Vagina (tissue), 2 donors: ENCODE results near the gene ACACA. TPM values are rescaled to one million over a fixed set of nuclear protein-coding genes. Genes with fewer than 3 reads are reported as not detected.

Experiments used
- DNase-seq, 2 donors: peaks; one replicate each; pipeline ENCODE4 v3.0.0-alpha.2; 2017; ENCODE audit errors: extremely low spot score in 2 of 2
- H3K27ac ChIP-seq: fragments of 200-600 bp; sonication (generic); one replicate; pipeline ENCODE4 v1.5.1; 2019
- H3K27me3 ChIP-seq: fragments of 200-600 bp; sonication (generic); one replicate; pipeline ENCODE4 v1.5.1; 2019
- H3K36me3 ChIP-seq, 2 donors: fragments of 200-600 bp; sonication (generic); one replicate each; pipeline ENCODE4 v1.5.1; 2017 to 2019
- H3K4me1 ChIP-seq: fragments of 200-600 bp; sonication (generic); one replicate; pipeline ENCODE4 v1.5.1; 2019
- H3K4me3 ChIP-seq, 2 donors: fragments of 200-600 bp; sonication (generic); 1 replicate in 1 of 2; 2 replicates in 1 of 2; pipeline ENCODE4 v1.5.1; 2016 to 2019
- H3K9me3 ChIP-seq: fragments of 200-600 bp; sonication (generic); one replicate; pipeline ENCODE4 v1.5.1; 2019
- POLR2A ChIP-seq, 2 donors: fragments of 450-650 bp; IDR thresholded peaks; one replicate each; pipeline ENCODE4 v1.6.1; 2017; ENCODE audit warnings: antibody characterized with exemption in 2 of 2, mild to moderate bottlenecking in 2 of 2, moderate library complexity in 2 of 2
- POLR2AphosphoS5 ChIP-seq, 2 donors: sonication (generic); formaldehyde crosslinking; IDR thresholded peaks; one replicate each; pipeline ENCODE4 v1.9.0; 2017; ENCODE audit warnings: antibody characterized with exemption in 2 of 2, mild to moderate bottlenecking in 2 of 2, low read depth in 1 of 2; ENCODE audit not compliant: insufficient read depth in 1 of 2
- intact Hi-C: fragments of 100-400 bp; cut with DNase I; formaldehyde crosslinking; loops from one replicate; pipeline ENCODE4 v1.15.1; 2023
- total RNA-seq: library from RNA; depleted of rRNA; stranded (reverse); fragments of >200 nt; gene quantifications from one replicate; pipeline ENCODE4 v1.2.3, GENCODE V29; 2016
- TF ChIP-seq, protein P1 (sequence below), 3 experiments: fragments of 450-650 bp in 2 of 3; fragments of 200-600 bp in 1 of 3; sonication (generic) in 1 of 3; IDR thresholded peaks; one replicate each; pipeline ENCODE4 v1.5.1; 2017 to 2019; ENCODE audit warnings: antibody characterized with exemption in 3 of 3, mild to moderate bottlenecking in 2 of 3, moderate library complexity in 2 of 3

ACACA gene
- total RNA-seq, 1 donor from 2014 or later = 44.7 TPM

DNA sequence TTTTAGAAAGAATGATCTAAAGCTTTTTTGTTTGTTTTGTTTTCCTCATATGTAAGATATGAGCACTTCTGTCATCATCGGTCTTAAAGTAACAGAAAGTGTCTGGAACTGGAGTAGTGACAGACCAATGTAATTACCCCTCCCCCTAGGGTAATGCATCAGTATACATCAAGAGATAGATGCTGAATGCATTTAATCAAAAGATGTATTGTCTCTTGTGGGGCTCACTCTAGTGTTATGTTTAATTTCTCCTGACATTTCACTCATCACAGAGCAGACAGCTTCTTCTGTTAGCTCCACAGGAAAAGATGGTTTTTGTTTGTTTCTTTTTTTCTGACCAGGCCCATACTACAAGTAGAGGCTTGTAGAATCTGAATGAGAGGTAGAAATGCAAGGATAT is 199.5 kb downstream of the ACACA start:
- intact Hi-C loops = no loop called here
- H3K36me3 ChIP-seq = peaks cover 0 to 10% of the 10 kb centered on the region in 2 donors
- H3K27me3 ChIP-seq = no peaks in the 10 kb centered on the region
- no peaks in the 10 kb centered on the region for H3K9me3 ChIP-seq
- no peak for DNase-seq
- no peak overlapping the region for H3K4me3 ChIP-seq
- no peak overlapping the region for H3K27ac ChIP-seq
- TF ChIP-seq POLR2A (IDR thresholded peaks at IDR 0.05) = no peak
- TF ChIP-seq, protein P1, sequence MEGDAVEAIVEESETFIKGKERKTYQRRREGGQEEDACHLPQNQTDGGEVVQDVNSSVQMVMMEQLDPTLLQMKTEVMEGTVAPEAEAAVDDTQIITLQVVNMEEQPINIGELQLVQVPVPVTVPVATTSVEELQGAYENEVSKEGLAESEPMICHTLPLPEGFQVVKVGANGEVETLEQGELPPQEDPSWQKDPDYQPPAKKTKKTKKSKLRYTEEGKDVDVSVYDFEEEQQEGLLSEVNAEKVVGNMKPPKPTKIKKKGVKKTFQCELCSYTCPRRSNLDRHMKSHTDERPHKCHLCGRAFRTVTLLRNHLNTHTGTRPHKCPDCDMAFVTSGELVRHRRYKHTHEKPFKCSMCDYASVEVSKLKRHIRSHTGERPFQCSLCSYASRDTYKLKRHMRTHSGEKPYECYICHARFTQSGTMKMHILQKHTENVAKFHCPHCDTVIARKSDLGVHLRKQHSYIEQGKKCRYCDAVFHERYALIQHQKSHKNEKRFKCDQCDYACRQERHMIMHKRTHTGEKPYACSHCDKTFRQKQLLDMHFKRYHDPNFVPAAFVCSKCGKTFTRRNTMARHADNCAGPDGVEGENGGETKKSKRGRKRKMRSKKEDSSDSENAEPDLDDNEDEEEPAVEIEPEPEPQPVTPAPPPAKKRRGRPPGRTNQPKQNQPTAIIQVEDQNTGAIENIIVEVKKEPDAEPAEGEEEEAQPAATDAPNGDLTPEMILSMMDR (IDR thresholded peaks at IDR 0.05) = no peak
- no peak for TF ChIP-seq POLR2AphosphoS5 (IDR thresholded peaks at IDR 0.05; ENCODE audit: insufficient read depth in 1 of 2, low read depth in 1 of 2)
- no peaks in the 10 kb centered on the region for H3K4me1 ChIP-seq

DNA sequence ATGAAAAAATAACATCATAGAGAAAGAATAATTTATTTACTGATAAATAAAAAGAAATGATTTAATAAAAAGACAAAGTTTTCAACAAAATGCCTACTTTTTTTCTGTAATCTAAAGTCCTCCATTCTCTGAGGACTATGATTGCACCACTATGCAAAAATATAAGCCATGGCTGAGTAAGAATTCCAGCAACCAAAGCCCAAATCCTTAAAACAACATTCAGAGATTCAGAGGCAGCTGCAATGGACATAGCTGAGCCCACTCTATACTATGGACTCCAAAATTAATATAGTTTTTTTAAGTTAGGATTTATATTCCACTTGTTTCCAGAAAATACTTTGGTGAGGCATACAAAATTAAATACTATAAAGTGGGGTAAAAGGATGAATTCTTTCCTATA is 200.3 kb downstream of the ACACA start:
- intact Hi-C loops = no loop called here
- no peak for DNase-seq
- Histone ChIP-seq H3K36me3 (peaks cover 0 to 10% of the 10 kb centered on the region in 2 donors), H3K27me3 (no peaks in the 10 kb centered on the region), H3K27ac (no peak overlapping the region), H3K9me3 (no peaks in the 10 kb centered on the region), H3K4me1 (no peaks in the 10 kb centered on the region), H3K4me3 (no peak overlapping the region)
- TF ChIP-seq, protein P1 (IDR thresholded peaks at IDR 0.05) = no peak
- TF ChIP-seq POLR2A (IDR thresholded peaks at IDR 0.05) (no peak), POLR2AphosphoS5 (IDR thresholded peaks at IDR 0.05; ENCODE audit: insufficient read depth in 1 of 2, low read depth in 1 of 2) (no peak)

DNA sequence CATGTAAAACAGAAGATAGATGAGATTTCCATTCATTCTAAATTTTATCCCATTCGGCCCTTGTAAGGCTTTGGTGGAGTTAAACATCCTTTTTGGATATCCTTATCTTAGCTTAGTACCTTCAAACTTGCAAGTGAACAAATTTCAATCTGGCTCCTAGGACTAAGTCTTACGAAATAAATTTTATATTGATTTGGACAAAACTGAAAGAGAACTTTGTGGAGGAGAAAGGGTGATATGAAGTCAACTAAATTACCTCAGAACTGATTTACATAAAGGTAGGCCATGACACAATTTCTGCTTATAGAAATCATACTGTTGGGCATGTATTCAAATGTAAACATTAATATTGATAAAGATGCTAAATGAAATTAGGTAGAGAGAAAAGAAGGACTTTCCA is 206.1 kb downstream of the ACACA start:
- no peaks in the 10 kb centered on the region for H3K4me1 ChIP-seq

DNA sequence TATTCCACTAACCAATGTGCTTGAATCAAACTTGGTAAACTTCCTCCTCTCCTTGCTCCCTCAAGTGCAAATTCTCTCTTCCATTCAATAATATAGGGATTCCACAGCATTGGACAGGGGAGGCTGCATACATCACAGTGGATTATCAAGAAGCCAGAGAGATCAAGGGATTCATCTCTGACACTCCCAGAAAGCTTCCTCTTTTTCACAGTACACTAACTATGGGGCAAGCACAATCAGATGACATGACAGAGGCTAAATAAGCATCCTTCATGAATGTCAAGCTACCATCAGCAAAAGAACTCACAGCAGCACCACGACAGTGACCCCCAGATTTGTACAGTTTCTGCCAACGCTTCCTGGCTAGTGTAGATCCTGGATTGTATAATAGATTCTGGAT is 209.3 kb downstream of the ACACA start:
- TF ChIP-seq, protein P1 (IDR thresholded peaks at IDR 0.05) = no peak
- no peak for TF ChIP-seq POLR2AphosphoS5 (IDR thresholded peaks at IDR 0.05; ENCODE audit: insufficient read depth in 1 of 2, low read depth in 1 of 2)
- no peak for TF ChIP-seq POLR2A (IDR thresholded peaks at IDR 0.05)
- H3K36me3 ChIP-seq = peaks cover 0 to 9% of the 10 kb centered on the region in 2 donors

More for the DNA sequence above, 206.1 kb downstream of the ACACA start:
- TF ChIP-seq POLR2AphosphoS5 (IDR thresholded peaks at IDR 0.05; ENCODE audit: insufficient read depth in 1 of 2, low read depth in 1 of 2) (no peak), POLR2A (IDR thresholded peaks at IDR 0.05) (no peak)
- TF ChIP-seq, protein P1 (IDR thresholded peaks at IDR 0.05) = no peak
- intact Hi-C loops = no loop called here
- H3K36me3 ChIP-seq = peaks cover 0 to 8% of the 10 kb centered on the region in 2 donors
- DNase-seq = no peak
- H3K9me3 ChIP-seq = no peaks in the 10 kb centered on the region
- H3K27me3 ChIP-seq = no peaks in the 10 kb centered on the region
- H3K27ac ChIP-seq = no peak overlapping the region
- H3K4me3 ChIP-seq = no peak overlapping the region

DNA sequence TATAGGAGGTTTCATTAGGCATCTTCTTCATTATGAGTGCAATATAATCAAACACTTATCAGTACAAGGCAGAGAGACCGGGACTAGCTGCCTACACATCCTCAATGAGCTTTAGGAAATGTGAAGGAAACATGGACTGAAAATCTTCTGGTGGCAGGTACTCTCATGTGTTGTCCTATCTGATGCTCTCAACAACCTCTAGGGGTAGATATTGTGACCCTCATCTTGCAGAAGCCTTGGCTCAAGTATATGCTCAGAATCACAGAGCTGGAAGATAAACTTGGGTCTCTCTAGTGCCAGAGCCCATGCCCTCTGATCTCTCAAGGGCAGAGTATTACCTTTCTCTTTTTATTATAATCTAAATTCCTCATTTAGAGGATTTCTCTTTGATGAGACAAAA is 212.4 kb downstream of the ACACA start:
- Histone ChIP-seq H3K27me3 (no peaks in the 10 kb centered on the region), H3K27ac (no peak overlapping the region), H3K4me3 (no peak overlapping the region), H3K36me3 (peaks cover 0 to 29% of the 10 kb centered on the region in 2 donors), H3K9me3 (no peaks in the 10 kb centered on the region), H3K4me1 (no peaks in the 10 kb centered on the region)
- intact Hi-C loops = no loop called here
- DNase-seq = no peak
- TF ChIP-seq, protein P1 (IDR thresholded peaks at IDR 0.05) = no peak
- no peak for TF ChIP-seq POLR2AphosphoS5 (IDR thresholded peaks at IDR 0.05; ENCODE audit: insufficient read depth in 1 of 2, low read depth in 1 of 2)
- no peak for TF ChIP-seq POLR2A (IDR thresholded peaks at IDR 0.05)

More for the DNA sequence above, 209.3 kb downstream of the ACACA start:
- Histone ChIP-seq H3K4me3 (no peak overlapping the region), H3K4me1 (no peaks in the 10 kb centered on the region), H3K27me3 (no peaks in the 10 kb centered on the region), H3K9me3 (no peaks in the 10 kb centered on the region), H3K27ac (no peak overlapping the region)
- intact Hi-C loops = no loop called here
- DNase-seq = no peak
